HG03354 (cell line): ENCODE results near the gene ZKSCAN4.
A peak's percentile ranks its signal among the peaks of the same experiment; 100 is the strongest.

Experiments used
- ATAC-seq: cut with Tn5 transposase; IDR thresholded peaks from one replicate; pipeline ENCODE4 v1.9.1; 2021; ENCODE audit warnings: mild to moderate bottlenecking; ENCODE audit not compliant: unreplicated experiment, poor library complexity, severe bottlenecking

ZKSCAN4 gene

GRCh38 chr6:28252009-28252975, at the start of gene ZKSCAN4:
Gene ZKSCAN4 (minus strand): TSS chr6:28252269. CDS start chr6:28251980, 289 bp downstream.
- ATAC-seq = peak; percentile 77

GRCh38 chr6:28296520-28297060, 44.5 kb upstream of the ZKSCAN4 start:
- no peak for ATAC-seq

GRCh38 chr6:28295326-28295725, 43.3 kb upstream of the ZKSCAN4 start:
- ATAC-seq = no peak

GRCh38 chr6:28291573-28291972, 39.5 kb upstream of the ZKSCAN4 start:
- ATAC-seq = no peak

- ATAC-seq = no peak
Measured at GRCh38 chr6:28282926-28283325, 30.9 kb upstream of the ZKSCAN4 start.

DNA sequence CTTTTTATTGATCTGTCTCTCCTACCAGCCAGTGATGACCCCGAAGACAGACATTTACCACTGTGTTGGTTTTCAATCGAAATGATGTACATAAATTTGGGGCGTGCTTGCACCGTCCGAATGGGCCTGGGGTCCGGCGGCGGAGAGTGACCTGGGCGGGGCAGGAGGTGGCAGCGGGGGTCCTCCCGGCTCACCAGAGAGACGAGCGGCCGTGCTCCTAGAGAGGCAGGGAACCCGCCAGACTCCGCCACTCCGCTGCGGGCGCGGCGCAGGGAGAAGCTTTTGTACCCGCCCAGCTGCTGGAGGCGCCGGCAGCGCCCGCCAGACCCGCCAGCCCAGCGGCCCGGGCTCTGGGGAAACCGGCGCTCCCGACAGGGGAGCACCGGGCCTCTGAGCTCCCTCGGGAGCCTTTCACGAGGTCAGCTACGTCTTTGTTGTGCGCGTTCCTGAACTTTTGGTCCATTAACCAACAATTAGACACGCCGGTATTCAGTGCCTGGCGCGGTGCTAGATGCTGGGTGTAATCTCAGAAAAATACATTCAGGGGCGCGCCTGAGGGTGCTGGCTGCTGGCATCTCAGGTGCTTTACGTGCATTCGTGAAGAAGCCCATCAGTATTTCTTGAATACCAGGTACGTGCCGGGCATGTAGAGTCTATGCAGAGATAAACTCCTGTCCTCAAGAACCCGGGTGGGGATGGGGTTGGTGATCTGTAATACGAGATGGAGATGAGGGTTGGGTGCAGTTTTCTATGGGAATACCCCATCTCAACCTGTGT, 29.4 kb upstream of the ZKSCAN4 start, which contains the start of gene PGBD1:
PGBD1 (plus strand) TSS at position 285 of the 777 bp plus-strand sequence. CDS start 2,242 bp downstream, outside the sequence.
- ATAC-seq = peak; percentile 86

DNA sequence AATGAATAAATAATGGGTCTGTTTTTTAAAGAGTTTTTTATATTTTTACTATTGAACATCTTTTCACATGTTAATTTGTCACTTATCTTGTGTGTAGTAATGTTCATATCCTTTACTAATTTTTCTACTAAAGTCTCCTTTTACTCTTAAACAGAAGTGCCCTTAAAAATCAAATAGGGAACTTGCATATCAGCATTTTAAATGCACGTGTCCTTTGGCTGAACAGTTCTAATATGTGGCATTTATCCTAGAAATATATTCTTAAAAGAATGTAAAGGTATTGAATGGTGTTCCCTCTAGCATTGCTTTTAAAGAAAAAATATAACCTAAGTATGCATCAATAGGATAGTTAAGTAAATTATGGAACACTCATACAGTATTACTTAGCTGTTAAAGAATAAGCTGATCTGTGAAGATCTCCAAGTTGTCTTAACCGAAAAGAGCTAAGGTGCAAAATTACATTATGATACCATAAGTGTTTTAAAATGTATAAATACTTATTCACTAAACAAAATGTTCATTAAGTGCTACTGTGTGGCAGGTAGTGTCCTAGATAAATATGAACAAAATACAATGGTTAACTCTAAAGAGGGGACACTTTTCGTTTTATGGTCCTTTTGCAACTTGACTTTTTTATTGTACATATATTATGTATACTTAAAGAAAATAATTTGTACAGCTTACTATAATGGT, 28.7 kb upstream of the ZKSCAN4 start:
- no peak for ATAC-seq

DNA sequence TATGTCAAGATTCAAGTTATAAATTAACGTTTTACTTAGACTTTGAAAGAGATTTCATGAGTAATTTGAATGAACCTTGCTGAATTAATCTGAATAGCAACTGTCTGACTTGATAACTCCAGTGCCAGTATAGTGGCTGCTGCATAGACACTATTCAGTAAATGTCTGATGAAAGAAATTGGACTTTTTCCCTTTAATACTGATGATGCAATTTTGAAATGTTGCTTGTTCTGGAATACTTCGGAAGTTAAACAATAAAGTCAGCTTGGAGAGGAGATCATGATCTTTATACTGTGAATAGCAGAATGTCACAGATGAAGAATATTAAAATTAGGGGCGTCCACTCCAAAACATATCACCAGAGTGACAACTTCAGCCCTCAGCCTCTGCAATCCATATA, 25.7 kb upstream of the ZKSCAN4 start:
- no peak for ATAC-seq

GRCh38 chr6:28274888-28275287, 22.8 kb upstream of the ZKSCAN4 start:
- no peak for ATAC-seq

- no peak for ATAC-seq
Measured at GRCh38 chr6:28269492-28269891, 17.4 kb upstream of the ZKSCAN4 start.

DNA sequence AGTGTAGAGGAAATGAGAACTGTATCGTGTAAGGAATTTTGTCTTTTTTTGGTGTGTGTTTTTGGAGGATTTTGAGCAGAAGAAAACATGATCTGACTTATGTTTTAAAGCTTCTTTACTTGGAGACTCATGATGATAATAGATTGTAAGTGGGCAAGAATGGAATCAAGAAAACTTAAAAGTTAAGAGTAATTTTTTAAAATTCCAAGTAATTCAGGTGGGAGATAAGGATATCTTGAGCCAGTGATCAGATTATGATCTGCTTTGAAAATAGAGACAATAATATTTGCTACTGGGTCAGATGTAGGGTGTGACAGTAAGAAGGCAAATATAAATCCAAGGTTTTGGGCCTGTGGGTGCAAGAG, 15.6 kb upstream of the ZKSCAN4 start:
- peak; percentile 5 for ATAC-seq

- peak; percentile 90 for ATAC-seq
Measured at GRCh38 chr6:28266962-28267694, 15.1 kb upstream of the ZKSCAN4 start, which contains the start of gene ZSCAN26. Gene ZSCAN26 (plus strand): TSS chr6:28267143. CDS start chr6:28271920, 4,777 bp downstream.

- no peak for ATAC-seq
Measured at GRCh38 chr6:28266563-28266961, 14.5 kb upstream of the ZKSCAN4 start.

DNA sequence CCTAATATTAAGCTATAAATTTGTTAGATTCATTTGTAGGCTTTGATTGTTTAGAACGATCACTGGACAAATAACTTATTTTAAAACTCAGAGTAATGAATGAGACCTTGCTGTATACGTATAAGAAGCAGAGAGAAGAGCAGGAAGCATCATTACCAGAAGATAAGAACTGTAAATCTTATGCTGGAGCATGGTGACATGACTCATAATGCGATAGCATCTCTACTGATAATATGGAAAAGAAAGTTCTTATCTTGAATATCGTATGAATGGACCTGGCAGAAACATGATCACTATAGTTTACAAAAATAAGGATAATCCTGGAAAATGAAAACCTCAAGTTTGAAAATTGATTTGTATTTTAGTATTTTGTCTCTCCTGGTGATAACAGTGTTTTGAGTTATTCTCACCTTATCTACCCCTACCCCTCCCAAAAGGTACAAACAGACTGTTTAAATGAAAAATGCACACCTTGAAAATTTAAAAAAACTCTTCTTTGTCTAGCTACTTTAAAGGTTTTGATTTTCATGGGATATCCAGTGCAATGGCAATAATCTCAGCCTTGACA, 12.8 kb upstream of the ZKSCAN4 start:
- ATAC-seq = no peak

- no peak for ATAC-seq
Measured at GRCh38 chr6:28263922-28264321, 11.9 kb upstream of the ZKSCAN4 start.

- no peak for ATAC-seq
Measured at GRCh38 chr6:28258877-28259777, 7.1 kb upstream of the ZKSCAN4 start, which contains the start of gene NKAPL. Gene NKAPL (plus strand): TSS chr6:28259297. CDS start chr6:28259372, 75 bp downstream.

DNA sequence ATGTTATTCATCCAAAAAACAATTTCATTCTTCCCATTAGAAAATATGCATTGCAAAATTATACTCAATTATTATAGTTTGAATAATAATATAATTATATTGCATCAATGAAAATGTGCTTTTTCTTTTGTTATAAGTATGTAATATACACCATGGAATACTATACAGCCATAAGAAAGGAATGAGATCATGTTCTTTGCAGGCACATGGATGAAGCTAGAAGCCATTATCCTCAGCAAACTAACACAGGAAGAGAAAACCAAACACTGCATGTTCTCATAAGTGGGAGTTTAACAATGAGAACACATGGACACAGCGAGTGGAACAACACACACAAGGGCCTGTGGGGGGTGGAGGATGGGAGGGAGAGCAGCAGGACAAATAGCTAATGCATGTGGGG, 5.0 kb upstream of the ZKSCAN4 start:
- ATAC-seq = no peak

GRCh38 chr6:28254121-28254519, 2.1 kb upstream of the ZKSCAN4 start:
- no peak for ATAC-seq
